Ovary (tissue), 9 donors: ENCODE measurements around the gene DHRS3. TPM values are rescaled to one million over a fixed set of nuclear protein-coding genes. Genes with fewer than 3 reads are reported as not detected.

Source experiments
- DNase-seq, 5 donors: peaks; one replicate each; pipeline ENCODE4 v3.0.0-alpha.2; 2019 to 2020
- H3K27ac ChIP-seq, 2 donors: fragments of 200-600 bp; one replicate each; pipeline versions ENCODE4 v1.5.1 to v1.8.0; 2019 to 2022
- H3K27me3 ChIP-seq: fragments of 200-600 bp; one replicate; pipeline ENCODE4 v1.8.0; 2022
- H3K36me3 ChIP-seq: fragments of 200-600 bp; sonication (generic); one replicate; pipeline ENCODE4 v1.5.1; 2019
- H3K4me1 ChIP-seq: one replicate; pipeline ENCODE4 v1.8.1; 2013; ENCODE audit warnings: mild to moderate bottlenecking, moderate library complexity; ENCODE audit not compliant: insufficient read depth
- H3K4me3 ChIP-seq: fragments of 200-600 bp; sonication (generic); one replicate; pipeline ENCODE4 v1.5.1; 2017
- H3K9me3 ChIP-seq, 2 donors: fragments of 200-600 bp in 1 of 2; sonication (generic) in 1 of 2; one replicate each; pipeline versions ENCODE4 v1.5.1 to v1.8.1; 2013 to 2019; ENCODE audit warnings: mild to moderate bottlenecking in 1 of 2, moderate library complexity in 1 of 2
- CTCF ChIP-seq, 3 donors: fragments of 450-650 bp in 2 of 3; fragments of 200-600 bp in 1 of 3; IDR thresholded peaks; one replicate each; pipeline versions ENCODE4 v1.5.1 to v1.8.0; 2016 to 2022; ENCODE audit warnings: antibody characterized with exemption in 3 of 3, mild to moderate bottlenecking in 1 of 3
- EP300 ChIP-seq: sonication (generic); formaldehyde crosslinking; IDR thresholded peaks from one replicate; pipeline ENCODE4 v1.6.1; 2017; ENCODE audit warnings: antibody characterized with exemption
- POLR2A ChIP-seq: fragments of 450-650 bp; IDR thresholded peaks from one replicate; pipeline ENCODE4 v1.6.1; 2017; ENCODE audit warnings: antibody characterized with exemption, mild to moderate bottlenecking, moderate library complexity
- WGBS, 3 donors: extraction: QIAGEN DNeasy Blood & Tissue Kit in 1 of 3; methylation state at CpG; one replicate each; pipeline versions ENCODE4 v1.1.5 to v1.1.7; 2013 to 2017; 5-methylcytosine and 5-hydroxymethylcytosine counted together
- intact Hi-C, 4 donors: fragments of 100-400 bp; cut with DNase I; formaldehyde crosslinking; loops; one replicate each; pipeline versions ENCODE4 v1.11.0 to v1.15.1; 2022 to 2023
- polyA plus RNA-seq, 2 donors: library from polyadenylated mRNA; stranded (reverse); fragments of 200-250 nt in 1 of 2; fragments of 350-450 nt in 1 of 2; fragmentation: Illumina TruSeq in 1 of 2; extraction: RNeasy Lipid Tissue Mini Kit (QIAGEN cat#74804) in 1 of 2; gene quantifications; one replicate each; pipeline ENCODE4 v1.2.3, GENCODE V29; 2013 to 2014
- total RNA-seq, 7 donors: library from RNA; depleted of rRNA in 2 of 7; stranded (reverse); fragments of >200 nt in 2 of 7; fragmentation: NEBNext Ultra II Directional in 3 of 7; extraction: Animal tissue kit (Norgen Biotek cat#: 25700) in 3 of 7; gene quantifications; one replicate each; pipeline versions ENCODE4 v1.1.0 to v1.2.4, GENCODE V29; 2016 to 2023
- donor health status: DM: no; HTN: no; CAD: no; lungs with moderate emphysema.
- donor health status: DM: no; HTN: no; CAD: no.
- donor health status: Bipolar disorder and iron deficiency.
- donor health status: DM: yes; HTN: yes; CAD: no.
- donor health status: DM: no; HTN: no; CAD: no.
- donor health status: DM: yes; HTN: yes; CAD: no.

The DHRS3 gene
- total and polyA plus RNA-seq, 9 donors: 25.8 to 92.3 (median 48.3) TPM

DNA sequence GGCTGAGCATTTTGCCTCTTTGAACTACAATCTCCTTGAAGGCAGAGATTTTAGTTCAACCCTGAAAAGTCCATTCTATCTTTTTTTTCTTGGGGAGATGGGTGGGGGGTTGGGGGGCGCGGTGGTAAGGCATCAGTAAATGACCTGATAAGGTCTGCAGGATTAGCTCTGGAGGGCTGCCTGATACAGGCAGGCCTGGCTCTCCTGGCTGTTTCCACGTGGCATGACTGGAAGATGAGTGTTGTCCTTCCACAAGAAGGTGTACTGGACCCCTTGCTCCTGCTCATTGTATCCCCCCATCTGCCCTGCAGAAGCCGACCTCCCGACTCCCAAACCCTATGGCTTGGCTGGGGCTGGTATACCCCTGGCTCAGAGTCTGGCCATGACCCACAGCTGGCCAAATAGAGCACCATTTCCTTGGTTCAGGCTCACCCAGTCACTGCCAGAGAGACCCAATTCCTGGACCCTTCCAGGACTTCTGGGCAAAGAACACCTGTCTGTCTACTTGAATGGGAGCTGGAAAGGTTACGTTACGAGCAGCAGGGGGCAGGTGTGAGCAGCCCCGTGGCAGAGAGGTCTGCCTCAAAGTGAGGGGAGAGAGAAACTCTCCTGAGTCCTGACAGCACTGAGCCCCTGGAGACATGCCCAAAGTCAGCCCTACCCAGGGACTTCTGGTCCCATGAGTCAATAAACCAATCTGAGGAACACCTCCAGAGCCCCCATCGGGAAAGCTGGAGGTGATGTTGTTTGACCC, 17.0 kb downstream of the DHRS3 start:
- 62 to 71% (median 69%) methylated on average over 9 of the region's 9 CpGs for WGBS, 3 donors
- intact Hi-C loops: no loop called here

GRCh38 chr1:12600335-12600734, 17.7 kb downstream of the DHRS3 start:
- H3K36me3 ChIP-seq: no peaks in the 10 kb centered on the region
- H3K27ac ChIP-seq: peak overlapping the region in 1 of 2 donors; percentile 33
- TF ChIP-seq CTCF (IDR thresholded peaks at IDR 0.05) (no peak), POLR2A (no peak), EP300 (no peak)
- H3K9me3 ChIP-seq: no peaks in the 10 kb centered on the region
- 20 to 28% (median 28%) methylated on average over 7 of the region's 7 CpGs for WGBS, 3 donors
- intact Hi-C loops: no loop called here
- H3K27me3 ChIP-seq: no peaks in the 10 kb centered on the region
- no peak overlapping the region for H3K4me3 ChIP-seq
- peak; percentile 61 to 85 (median 69) for DNase-seq
- peaks cover 28% of the 10 kb centered on the region for H3K4me1 ChIP-seq

More for the DNA sequence above, 17.0 kb downstream of the DHRS3 start:
- peak in 1 of 5 donors; percentile 60 for DNase-seq
- Histone ChIP-seq H3K27ac (no peak overlapping the region), H3K9me3 (no peaks in the 10 kb centered on the region), H3K4me1 (peaks cover 28% of the 10 kb centered on the region), H3K4me3 (no peak overlapping the region), H3K36me3 (no peaks in the 10 kb centered on the region), H3K27me3 (no peaks in the 10 kb centered on the region)
- TF ChIP-seq CTCF (IDR thresholded peaks at IDR 0.05): peak in 1 of 3 donors; percentile 21
- no peak for TF ChIP-seq EP300

- H3K36me3 ChIP-seq: no peaks in the 10 kb centered on the region
- DNase-seq: no peak
- 62 to 71% (median 68%) methylated on average over 5 of the region's 5 CpGs for WGBS, 3 donors
- intact Hi-C loops: loop anchor here in 2 of 4 donors (5.0 to 10.0 kb wide), 3 partner anchors 52 to 125 kb away; no protein-coding TSS in a partner anchor
- H3K27me3 ChIP-seq: no peaks in the 10 kb centered on the region
- no peak for TF ChIP-seq CTCF (IDR thresholded peaks at IDR 0.05)
- no peak for TF ChIP-seq EP300
- TF ChIP-seq POLR2A: no peak
- H3K4me3 ChIP-seq: no peak overlapping the region
- H3K27ac ChIP-seq: peak overlapping the region in 1 of 2 donors; percentile 33
- H3K9me3 ChIP-seq: no peaks in the 10 kb centered on the region
- H3K4me1 ChIP-seq: peaks cover 26% of the 10 kb centered on the region
Observed at GRCh38 chr1:12599657-12600056, 18.4 kb downstream of the DHRS3 start.

DNA sequence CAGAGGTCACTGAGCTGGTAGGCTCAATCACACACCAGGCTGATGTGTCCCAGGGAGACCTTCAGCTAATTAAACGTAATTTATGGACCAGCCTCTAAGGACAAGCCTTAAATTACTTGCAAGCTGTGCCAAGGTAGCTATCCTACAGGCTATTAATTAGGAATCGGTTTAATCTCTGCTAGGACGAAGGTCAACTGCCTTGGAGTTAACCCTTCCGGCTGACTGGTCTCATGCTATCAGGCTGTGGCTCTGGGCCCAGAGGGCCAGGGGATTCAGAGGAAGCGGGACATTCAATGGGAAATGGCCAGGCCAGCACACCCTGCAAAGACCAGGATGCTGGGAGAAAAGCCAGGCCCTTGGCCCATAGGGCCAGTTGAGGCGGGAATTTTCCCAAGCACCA, 19.0 kb downstream of the DHRS3 start:
- peak overlapping the region in 1 of 2 donors; percentile 27 for H3K27ac ChIP-seq
- intact Hi-C loops: loop anchor here in 2 of 4 donors (5.0 to 10.0 kb wide), 3 partner anchors 52 to 124 kb away; no protein-coding TSS in a partner anchor
- H3K4me1 ChIP-seq: peaks cover 29% of the 10 kb centered on the region
- no peaks in the 10 kb centered on the region for H3K9me3 ChIP-seq
- TF ChIP-seq POLR2A (no peak), EP300 (no peak), CTCF (IDR thresholded peaks at IDR 0.05) (no peak)
- no peak for DNase-seq
- H3K4me3 ChIP-seq: no peak overlapping the region
- no peaks in the 10 kb centered on the region for H3K36me3 ChIP-seq
- no peaks in the 10 kb centered on the region for H3K27me3 ChIP-seq
- WGBS, 3 donors: 50 to 75% (median 62%) methylated on average over 6 of the region's 6 CpGs
